ENCODE measurements around the gene LRG1.
A peak's percentile ranks its signal among the peaks of the same experiment; 100 is the strongest.

Gene LRG1

GRCh38 chr19:4523306-4524110 is 16.3 kb downstream of the LRG1 start:
- TF ChIP-seq CTCF (conservative IDR thresholded peaks at IDR 0.05; ENCODE audit: low read depth, low read length), result peak; percentile 76
- no peak overlapping the region for H3K27ac ChIP-seq
- H3K4me2 ChIP-seq, result no peak overlapping the region
- peaks cover 66% of the 10 kb centered on the region for H3K27me3 ChIP-seq (ENCODE audit: insufficient read depth, low read depth)
- H3K36me3 ChIP-seq (ENCODE audit: insufficient read depth), result no peaks in the 10 kb centered on the region
- no peak overlapping the region for H2AFZ ChIP-seq (ENCODE audit: low read depth)
- no peaks in the 10 kb centered on the region for H3K79me2 ChIP-seq (ENCODE audit: insufficient read depth, low read depth)
- no peak overlapping the region for H3K4me3 ChIP-seq (IDR thresholded peaks at IDR 0.05; ENCODE audit: insufficient read depth, low read depth, low read length)
- no peak overlapping the region for H3K9ac ChIP-seq
- H3K4me1 ChIP-seq (ENCODE audit: low read depth, poor library complexity, severe bottlenecking), result no peaks in the 10 kb centered on the region
- no peaks in the 10 kb centered on the region for H4K20me1 ChIP-seq (ENCODE audit: insufficient read depth)

- Histone ChIP-seq H4K20me1 (ENCODE audit: insufficient read depth) (no peaks in the 10 kb centered on the region), H3K4me2 (no peak overlapping the region), H3K4me3 (IDR thresholded peaks at IDR 0.05; ENCODE audit: insufficient read depth, low read depth, low read length) (no peak overlapping the region), H3K79me2 (ENCODE audit: insufficient read depth, low read depth) (no peaks in the 10 kb centered on the region), H3K4me1 (ENCODE audit: low read depth, poor library complexity, severe bottlenecking) (no peaks in the 10 kb centered on the region), H3K36me3 (ENCODE audit: insufficient read depth) (no peaks in the 10 kb centered on the region), H3K27me3 (ENCODE audit: insufficient read depth, low read depth) (peaks cover 72% of the 10 kb centered on the region), H3K27ac (no peak overlapping the region), H2AFZ (ENCODE audit: low read depth) (no peak overlapping the region), H3K9ac (no peak overlapping the region)
- TF ChIP-seq CTCF (conservative IDR thresholded peaks at IDR 0.05; ENCODE audit: low read depth, low read length), result no peak
Observed at GRCh38 chr19:4522291-4523002, 17.4 kb downstream of the LRG1 start.

- H3K9ac ChIP-seq, result no peak overlapping the region
- H3K4me1 ChIP-seq (ENCODE audit: low read depth, poor library complexity, severe bottlenecking), result no peaks in the 10 kb centered on the region
- H4K20me1 ChIP-seq (ENCODE audit: insufficient read depth), result no peaks in the 10 kb centered on the region
- TF ChIP-seq CTCF (conservative IDR thresholded peaks at IDR 0.05; ENCODE audit: low read depth, low read length), result no peak
- no peak overlapping the region for H3K4me2 ChIP-seq
- no peak overlapping the region for H2AFZ ChIP-seq (ENCODE audit: low read depth)
- H3K79me2 ChIP-seq (ENCODE audit: insufficient read depth, low read depth), result no peaks in the 10 kb centered on the region
- H3K4me3 ChIP-seq (IDR thresholded peaks at IDR 0.05; ENCODE audit: insufficient read depth, low read depth, low read length), result no peak overlapping the region
- no peaks in the 10 kb centered on the region for H3K36me3 ChIP-seq (ENCODE audit: insufficient read depth)
- H3K27ac ChIP-seq, result no peak overlapping the region
- peaks cover 71% of the 10 kb centered on the region for H3K27me3 ChIP-seq (ENCODE audit: insufficient read depth, low read depth)
Observed at GRCh38 chr19:4521888-4522242, 18.0 kb downstream of the LRG1 start.

GRCh38 chr19:4521170-4521887 is 18.5 kb downstream of the LRG1 start:
- H3K4me3 ChIP-seq (IDR thresholded peaks at IDR 0.05; ENCODE audit: insufficient read depth, low read depth, low read length), result no peak overlapping the region

More at GRCh38 chr19:4521170-4521887, 18.5 kb downstream of the LRG1 start:
- no peaks in the 10 kb centered on the region for H3K79me2 ChIP-seq (ENCODE audit: insufficient read depth, low read depth)
- no peaks in the 10 kb centered on the region for H4K20me1 ChIP-seq (ENCODE audit: insufficient read depth)
- no peak overlapping the region for H2AFZ ChIP-seq (ENCODE audit: low read depth)
- no peak overlapping the region for H3K27ac ChIP-seq
- no peak for TF ChIP-seq CTCF (conservative IDR thresholded peaks at IDR 0.05; ENCODE audit: low read depth, low read length)
- peaks cover 70% of the 10 kb centered on the region for H3K27me3 ChIP-seq (ENCODE audit: insufficient read depth, low read depth)
- H3K9ac ChIP-seq, result no peak overlapping the region
- no peaks in the 10 kb centered on the region for H3K36me3 ChIP-seq (ENCODE audit: insufficient read depth)
- no peak overlapping the region for H3K4me2 ChIP-seq
- no peaks in the 10 kb centered on the region for H3K4me1 ChIP-seq (ENCODE audit: low read depth, poor library complexity, severe bottlenecking)

All from KMS-11 (cell line).